SH-SY5Y (cell line): ENCODE data around the gene RPLP1.

Experiments
- GATA2 ChIP-seq: IDR thresholded peaks from 2 replicates; pipeline ENCODE4 v1.6.1; 2011; ENCODE audit warnings: mild to moderate bottlenecking, low read depth, low read length
- GATA3 ChIP-seq: IDR thresholded peaks from 2 replicates; pipeline ENCODE4 v1.6.1; 2011; ENCODE audit warnings: low read depth, mild to moderate bottlenecking, low read length, moderate library complexity

GRCh38 chr15:69443032-69443611 lies 9.5 kb upstream of the RPLP1 start:
- TF ChIP-seq GATA2 (no peak), GATA3 (no peak)
